D341Med (cell line): ENCODE measurements around the gene KLHL26.
"Not testable (repeated sequence)": the region's sequence is repeated elsewhere in the genome, so short reads cannot be mapped to it uniquely, and the experiment has no call there.

Experiments
- DNase-seq: peaks from one replicate; pipeline ENCODE4 v3.0.0; 2012; ENCODE audit warnings: low spot score

KLHL26 gene, protein sequence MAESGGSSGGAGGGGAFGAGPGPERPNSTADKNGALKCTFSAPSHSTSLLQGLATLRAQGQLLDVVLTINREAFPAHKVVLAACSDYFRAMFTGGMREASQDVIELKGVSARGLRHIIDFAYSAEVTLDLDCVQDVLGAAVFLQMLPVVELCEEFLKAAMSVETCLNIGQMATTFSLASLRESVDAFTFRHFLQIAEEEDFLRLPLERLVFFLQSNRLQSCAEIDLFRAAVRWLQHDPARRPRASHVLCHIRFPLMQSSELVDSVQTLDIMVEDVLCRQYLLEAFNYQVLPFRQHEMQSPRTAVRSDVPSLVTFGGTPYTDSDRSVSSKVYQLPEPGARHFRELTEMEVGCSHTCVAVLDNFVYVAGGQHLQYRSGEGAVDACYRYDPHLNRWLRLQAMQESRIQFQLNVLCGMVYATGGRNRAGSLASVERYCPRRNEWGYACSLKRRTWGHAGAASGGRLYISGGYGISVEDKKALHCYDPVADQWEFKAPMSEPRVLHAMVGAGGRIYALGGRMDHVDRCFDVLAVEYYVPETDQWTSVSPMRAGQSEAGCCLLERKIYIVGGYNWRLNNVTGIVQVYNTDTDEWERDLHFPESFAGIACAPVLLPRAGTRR

DNA sequence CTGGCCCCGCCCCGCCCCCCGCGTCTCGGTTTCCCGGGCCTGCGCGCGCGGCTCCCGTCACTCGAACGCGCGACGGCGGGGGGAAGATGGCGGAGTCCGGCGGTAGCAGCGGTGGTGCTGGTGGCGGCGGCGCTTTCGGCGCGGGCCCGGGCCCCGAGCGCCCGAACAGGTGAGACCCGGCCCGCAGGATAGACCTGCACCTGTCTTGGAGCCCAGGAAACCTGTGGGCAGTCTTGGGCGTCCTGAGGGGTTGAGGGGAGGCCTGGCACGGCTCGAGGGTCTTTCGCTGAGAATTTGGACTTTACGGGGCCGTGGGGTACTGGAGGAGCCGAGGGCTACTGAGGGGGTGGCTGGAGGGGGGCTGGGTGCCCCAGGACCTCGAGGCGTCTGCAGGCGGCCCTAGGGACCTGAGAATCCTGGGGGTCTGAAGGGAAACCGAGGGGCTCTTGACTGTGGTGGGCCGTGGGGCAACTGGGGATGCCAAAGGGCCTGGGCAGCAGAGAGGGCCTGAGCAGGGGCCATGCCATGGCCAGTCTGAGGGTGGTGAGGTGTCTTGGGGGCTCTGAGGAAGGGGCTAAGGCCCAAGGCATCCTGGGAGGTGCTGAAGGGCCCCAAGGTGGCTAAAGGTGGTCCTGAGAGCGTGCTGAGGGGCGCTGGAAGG is at the start of gene KLHL26:
TSS of gene KLHL26 (plus strand) at position 60 of the 661 bp plus-strand sequence. CDS start at position 87, 27 bp downstream.
- no peak for DNase-seq

DNA sequence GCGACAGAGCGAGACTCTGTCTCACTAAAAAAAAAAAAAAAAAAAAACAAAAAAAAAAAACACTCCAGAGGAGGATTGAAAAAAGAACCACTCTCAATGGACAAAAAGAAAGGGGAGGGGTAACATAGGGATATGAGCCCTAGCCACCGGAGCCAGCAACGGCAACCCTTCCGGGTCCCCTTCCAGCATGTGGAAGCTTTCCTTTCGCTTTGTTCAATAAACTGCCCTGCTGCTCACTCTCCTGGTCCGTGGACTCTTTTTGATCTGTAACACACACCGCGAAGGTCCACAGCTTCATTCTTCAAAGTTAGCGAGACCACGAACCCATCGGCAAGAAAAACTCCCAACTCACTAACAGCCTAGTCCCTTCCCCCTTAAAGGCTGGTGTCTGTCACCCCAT is 49.3 kb upstream of the KLHL26 start:
- DNase-seq: no peak

DNA sequence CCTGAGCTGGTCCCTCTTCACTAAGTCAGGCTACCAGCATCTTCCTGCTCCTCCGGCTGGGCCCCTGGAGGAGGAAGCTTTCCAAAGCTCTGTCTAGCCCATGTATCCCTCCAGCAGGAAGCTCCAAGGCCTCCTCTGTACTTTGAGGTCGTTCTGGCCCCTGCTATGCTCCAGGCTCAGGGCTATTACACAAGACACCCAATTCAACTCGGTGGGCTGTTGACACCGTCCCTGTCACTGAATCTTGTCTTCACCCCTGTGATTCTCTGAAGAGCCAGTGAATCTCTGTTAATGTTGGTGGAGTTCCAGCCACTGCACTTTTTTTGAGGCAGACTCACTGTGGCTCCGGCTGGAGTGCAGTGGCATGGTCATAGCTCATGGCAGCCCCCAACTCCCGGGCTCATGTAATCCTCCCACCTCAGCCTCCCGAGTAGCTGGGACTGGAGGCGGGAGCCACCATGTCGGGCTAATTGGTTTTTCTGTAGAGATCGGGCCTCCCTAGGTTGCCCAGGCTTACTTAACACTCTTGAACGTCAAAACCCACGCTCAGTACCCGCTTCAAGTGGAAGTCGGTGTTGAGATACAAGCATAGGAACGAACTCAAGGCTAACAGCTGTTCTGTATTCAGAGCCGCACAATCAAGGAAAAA is 48.7 kb upstream of the KLHL26 start:
- DNase-seq: no peak

DNA sequence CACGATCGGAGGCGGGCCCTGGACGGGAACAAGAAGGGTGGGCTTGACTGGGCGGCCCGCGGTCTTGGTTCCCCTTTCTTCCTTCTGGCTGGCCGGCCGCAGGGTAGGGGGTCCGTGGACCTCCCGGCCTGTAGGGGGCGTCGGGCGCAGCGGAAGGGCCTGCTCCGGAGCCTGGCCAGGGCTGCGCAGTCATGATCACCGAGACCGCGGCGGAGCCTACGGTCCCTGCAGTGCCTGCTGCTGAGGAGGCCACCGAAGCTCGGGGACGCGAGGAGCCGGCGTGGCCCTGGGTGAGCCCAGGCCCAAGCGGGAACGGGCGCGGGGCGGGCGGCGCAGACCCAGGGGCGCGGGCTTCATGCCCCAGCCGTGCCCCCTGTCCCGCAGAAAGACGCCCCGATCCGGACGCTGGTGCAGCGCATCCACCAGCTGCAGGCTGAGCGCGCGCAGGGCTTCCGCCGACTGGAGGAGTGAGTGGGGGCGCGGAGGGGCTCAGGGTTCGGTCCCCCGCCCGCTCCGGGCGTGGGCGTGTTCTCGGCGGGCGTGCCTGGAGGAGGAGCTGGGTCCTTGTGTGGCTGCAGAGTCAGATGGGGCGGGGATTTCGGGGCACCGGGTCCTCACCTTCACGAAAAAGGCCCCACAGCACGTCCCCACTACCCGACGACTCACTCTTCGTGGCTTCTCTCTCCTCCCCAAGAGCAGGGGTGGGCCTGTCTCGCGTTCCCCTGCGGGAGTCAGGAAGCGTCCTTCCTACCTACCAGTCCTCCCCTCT is 48.0 kb upstream of the KLHL26 start, which contains the start of gene REX1BD:
TSS of gene REX1BD (plus strand) at position 188 of the 769 bp plus-strand sequence. CDS start at position 192, 4 bp downstream.
- peak; percentile 91 for DNase-seq

DNA sequence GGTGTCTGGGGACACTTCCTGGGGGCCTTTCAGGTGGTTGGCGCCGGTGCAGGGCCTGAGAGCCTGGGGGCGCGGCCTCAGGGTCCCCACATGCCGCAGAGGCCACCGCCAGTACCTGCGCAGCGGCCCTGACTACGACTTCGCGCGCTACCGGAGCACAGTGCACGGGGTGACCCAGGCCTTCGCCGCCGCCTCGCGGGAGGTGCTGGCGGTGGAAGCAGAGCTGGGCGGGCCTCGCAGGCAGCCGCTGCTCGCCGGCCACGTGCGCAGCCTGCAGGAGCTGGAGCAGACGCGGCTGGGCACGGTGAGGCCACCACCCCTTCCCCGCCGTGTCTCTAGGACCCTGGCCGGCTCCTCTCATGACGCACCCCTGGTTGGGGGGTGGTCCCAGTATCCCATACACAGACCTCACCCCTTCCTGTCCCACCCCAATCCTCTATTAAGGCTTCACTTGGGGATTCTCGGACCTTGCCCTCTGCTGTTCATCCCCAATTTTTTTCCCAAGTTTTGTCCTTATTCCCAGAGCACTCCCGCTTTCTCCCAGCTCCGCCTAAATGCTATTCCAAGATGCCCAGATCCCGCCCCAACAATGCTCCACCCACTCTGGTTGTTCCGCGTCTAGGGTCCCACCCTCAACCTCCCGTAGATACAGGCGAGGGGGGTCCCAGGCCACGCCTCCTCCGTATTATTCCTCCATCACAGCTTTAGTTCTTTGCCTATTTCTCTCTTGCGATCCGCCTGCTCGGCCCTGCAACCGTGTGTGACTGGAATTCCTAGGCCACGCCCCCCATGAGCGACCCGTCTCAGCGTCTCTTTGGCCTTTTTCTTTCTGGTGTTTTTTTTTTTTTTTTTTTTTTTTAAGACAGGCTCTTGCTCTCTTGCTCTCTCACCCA is 47.2 kb upstream of the KLHL26 start:
- DNase-seq: peak; percentile 83

DNA sequence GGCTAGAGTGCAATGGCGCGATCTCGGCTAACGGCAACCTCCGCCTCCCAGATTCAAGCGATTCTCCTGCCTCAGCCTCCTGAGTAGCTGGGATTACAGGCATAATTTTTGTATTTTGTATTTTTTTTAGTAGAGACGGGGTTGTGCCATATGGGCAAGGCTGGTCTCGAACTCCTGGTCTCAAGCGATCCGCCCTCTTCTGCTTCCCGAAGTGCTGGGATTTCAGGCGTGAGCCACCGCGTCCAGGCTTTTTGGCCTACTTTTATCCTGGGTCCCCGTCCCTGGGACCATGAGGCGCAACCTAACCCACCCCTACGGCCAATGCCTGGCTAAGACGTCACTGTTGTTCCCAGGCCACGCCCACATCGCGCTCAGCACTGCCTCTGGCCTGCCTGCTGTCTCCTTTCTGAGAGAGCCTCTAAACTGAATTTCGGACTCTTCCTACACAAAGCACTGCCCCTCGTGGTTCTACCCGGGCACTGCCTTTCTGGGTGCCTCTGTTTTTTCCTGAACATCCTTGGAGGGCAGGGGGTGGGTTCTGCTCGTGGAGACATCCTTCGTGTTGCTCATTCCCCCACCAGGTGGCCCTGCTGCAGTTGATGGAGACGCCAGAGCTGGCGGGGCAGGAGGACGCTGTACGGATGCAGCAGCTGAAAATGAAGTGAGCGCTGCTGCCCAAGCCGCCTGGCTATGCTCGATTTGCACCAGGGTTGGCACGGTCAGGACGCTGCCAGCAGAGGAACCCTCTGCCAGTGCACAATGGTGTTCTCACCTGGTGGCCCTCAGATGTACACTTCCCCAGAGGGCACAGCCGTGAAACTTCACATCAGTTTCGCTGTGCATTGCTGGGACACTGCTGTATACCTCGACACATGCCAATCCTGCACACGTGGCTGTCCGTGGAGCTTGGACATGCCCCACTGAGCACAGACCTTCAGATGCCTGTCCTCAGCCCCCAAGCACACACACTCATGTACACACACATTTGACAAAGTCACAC is 46.3 kb upstream of the KLHL26 start:
- no peak for DNase-seq

DNA sequence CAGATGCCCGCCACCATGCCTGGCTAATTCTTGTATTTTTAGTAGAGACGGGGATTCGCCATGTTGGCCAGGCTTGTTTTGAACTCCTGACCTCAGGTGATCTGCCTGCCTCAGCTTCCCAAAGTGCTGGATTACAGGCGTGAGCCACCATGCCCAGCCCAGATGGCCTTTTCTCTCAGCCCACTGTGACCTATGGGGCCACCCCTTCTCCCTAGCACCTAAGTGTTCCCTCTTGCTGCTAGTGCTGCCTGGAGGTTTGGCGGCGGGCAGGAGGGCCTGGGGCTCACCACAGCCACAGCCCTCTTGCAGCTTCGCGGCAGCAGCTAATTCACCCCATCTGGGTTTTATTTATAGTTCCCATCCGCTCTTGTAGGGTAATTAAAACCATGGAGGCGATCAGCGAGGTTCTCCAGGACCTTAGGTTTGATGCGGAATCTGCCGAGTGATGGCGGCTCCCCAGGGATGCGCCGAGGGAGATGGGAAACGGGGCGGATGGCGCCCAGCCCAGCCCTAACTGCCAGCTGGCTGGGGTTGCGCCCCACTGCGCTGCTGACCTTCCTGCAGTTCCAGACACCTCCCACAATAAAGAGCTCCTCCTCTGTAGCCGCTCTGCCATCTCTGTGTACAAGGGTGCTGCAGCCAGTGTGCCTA is 45.0 kb upstream of the KLHL26 start:
- DNase-seq: no peak

DNA sequence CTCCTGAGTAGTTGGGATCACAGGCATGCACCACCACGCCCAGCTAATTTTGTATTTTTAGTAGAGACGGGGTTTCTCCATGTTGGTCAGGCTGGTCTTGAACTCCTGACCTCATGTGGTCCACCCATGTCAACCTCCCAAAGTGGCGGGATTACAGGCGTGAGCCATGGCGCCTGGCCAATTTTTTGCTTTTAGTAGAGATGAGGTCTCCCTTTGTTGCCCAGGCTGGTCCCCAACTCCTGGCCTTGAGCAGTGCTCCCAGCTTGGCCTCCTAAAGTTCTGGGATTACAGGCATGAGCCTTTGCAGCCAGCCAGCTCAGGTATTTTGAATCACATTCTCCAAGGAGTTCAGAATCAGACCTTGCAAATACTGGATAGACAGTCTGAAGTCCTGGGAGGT is 44.1 kb upstream of the KLHL26 start:
- not testable (repeated sequence) for DNase-seq

DNA sequence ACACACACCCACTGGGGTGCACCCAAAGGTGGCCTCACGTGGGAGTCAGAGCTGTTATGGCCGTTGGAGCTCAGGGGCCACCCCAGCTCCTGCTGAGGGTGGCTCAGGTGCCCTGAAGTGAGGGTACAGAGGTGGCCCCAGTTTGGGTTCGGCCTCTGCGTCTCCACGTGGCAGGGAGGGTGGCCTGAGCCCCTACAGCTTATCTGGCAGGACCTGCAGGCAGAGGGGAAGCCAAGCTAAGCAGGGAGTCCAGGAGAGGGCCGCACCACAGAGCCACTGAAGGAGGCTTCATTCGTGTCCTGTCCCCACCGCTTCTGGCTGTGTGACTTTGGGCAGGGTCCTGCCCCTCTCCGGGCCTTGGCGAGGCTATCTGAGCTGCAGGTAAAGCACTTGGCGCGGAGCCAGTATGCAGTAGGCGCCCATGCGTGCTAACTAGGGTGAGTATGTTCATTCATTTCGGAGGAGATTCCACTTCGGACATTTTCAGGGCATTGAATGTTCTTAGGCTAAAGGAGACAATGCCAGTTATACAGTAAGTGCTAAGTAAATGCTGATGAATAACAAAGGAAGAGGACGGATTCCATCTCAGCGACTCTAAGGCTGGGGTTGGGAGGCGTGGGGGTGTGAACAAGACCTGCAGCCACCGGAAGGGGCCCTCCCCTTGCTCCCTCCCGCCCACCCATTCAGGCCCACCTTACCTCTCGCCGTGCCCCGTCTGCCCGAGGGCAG is 43.3 kb upstream of the KLHL26 start:
- DNase-seq: no peak

DNA sequence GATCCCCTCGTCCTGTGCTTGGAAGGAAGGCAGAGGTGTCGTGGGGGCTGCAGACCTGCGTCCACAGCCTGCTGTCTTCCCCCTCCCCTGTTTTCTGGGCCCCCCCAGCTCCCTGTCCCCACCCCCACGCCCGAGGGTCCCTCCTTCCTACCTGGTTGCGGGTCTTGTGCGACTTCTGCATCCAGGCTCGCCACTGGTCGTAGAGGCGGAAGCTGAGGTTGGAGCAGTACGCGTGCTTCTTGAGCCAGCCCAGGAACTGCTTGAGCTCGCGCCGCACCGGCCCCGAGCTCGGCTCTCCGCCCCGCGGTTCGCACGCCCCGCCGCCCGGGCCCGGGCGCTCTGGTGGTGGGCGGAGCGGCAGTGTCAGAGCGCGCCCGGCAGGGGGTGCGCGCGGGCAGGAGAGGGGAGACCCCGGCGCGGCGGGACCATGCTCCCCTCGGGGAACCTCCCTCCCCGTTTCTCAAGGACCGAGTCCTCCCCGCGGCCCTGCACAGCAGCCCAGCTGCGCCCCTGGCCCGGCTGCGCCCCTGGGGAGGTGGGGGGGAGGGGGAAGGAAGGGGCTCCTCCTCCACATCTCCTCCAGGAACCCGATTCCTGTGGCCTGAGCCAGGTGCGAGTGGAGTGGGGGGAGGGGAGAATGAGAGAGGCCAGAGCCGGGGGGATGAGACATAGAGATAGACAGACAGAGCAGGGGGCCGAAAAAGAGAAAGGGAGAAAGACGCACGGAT is 42.6 kb upstream of the KLHL26 start:
- peak; percentile 95 for DNase-seq

DNA sequence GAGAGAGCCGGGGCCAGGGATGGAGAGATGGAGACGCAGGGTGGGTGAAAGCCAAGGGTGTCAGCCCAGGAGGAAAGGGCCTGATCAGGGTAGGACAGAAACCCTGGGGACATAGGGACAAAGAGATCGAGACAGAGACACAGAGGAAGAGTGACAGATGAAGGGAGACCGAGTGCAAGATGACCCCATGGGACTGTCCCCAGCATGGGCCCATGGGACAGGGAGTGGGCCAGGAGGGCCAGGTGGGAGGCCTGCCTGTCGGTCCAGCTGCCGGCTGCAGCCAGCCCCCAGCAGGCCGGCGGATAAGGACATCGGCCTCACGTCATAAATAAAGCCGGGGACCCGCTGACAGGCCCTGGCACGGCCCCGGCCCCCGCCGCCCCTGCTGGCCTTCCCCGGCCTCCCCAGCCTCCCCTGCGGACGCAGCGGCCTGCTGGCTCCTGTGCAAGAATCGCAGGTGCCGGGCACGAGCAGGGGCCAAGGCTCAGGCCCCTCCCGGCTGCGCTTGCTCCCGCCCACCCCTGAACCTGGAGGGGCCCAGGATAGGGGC is 41.9 kb upstream of the KLHL26 start:
- DNase-seq: peak; percentile 46

DNA sequence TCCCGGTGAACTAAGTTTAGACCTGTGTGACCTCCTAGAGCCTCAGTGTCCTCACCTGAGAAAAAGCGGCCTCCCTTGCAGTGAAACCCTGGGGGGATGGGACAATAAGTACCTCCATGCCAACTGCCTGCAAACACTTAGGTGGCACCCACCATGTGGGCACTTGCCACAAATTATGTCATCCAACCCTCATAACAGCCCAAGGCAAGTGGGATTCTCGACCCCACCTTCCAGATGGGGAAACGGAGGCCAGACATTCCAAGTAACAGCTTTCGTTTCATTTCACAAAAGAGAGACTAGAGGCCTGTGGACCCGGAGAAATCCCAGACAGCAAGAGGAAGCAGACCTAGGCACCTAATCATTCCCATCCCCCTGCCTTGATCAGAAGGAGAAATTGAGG is 41.4 kb upstream of the KLHL26 start:
- no peak for DNase-seq

DNA sequence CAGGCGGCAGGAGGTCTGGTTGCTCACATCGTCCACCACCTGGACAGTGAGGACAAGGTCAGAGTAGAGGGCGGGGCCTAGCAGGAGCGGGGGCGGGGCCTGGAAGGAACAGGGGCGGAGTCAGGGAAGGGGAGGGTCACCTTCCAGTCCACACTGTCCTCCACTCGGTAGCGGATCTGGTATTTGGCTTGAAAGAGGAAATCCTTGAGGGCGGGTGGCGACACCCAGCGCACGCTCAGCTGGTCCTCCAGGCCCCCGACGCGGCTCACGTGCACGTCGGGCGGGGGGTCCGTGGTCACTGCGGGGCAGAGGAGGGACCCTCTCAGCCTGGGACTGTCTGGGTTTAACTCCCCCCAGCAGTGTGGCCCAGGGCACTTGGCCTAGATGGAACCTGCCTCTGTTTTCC is 40.1 kb upstream of the KLHL26 start:
- no peak for DNase-seq

DNA sequence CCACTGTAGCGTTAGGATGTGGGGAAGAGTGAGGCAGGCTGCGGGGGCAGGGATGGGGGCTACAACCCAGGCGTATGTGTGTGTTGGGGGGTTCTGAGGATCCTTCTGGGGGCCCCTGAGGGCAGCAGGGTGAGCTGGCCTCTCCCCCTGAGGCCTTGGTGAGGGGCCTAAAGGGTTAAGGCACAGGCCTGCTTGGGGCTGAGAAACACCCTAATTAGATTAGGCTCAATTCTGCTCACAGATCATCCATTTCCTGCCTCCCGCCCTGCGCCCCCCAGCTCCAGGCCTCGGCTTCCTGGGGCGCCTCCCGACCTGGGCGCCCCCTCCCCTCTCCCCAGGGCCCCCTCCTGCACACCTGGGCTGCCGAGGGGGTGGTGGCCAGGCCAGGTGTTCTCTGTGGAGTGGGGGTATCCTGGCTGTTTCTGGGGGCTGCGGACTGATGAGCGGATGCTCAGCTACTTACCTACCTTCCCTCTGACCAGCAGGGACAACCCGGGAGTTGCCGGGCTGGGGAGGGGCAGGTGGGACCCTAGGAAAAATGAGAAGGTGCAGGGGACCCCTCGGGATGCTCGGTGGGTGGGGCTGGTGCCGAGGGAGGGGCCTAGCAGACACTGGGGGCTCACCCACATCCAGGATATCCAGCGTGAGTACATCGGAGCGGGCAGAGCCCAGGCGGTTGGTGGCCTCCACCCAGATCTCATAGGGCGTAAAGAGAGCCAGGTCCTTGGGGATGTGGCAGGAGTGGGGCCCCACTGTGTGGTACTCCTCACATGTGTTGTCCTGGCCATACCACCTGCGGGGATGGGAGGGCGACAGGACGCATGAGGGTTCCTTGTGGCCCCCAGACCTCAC is 38.8 kb upstream of the KLHL26 start:
- DNase-seq: no peak

DNA sequence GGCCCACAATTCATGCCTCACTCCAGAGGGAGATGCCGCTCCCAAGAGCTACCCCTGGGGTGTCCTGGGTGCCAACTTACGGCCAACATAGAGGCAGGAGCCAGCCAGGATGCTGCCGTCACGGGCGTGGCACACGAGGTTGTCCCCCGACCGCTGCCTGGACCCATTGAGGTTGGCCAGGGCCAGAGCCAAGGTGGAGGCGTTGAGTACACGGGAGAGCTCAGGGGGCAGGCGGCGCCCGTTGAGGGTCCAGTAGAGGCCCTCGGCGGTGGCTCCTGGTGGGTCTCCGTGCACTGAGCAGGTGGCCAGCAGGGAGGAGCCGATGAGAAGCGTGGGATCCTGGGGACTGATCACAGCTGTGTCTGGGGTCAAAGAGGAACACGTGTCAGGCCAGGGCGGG is 37.3 kb upstream of the KLHL26 start:
- DNase-seq: no peak
